PC-3 (cell line): ENCODE measurements around the gene LENG1. TPM values are rescaled to one million over a fixed set of nuclear protein-coding genes. Genes with fewer than 3 reads are reported as not detected.
"Not testable (repeated sequence)": the region's sequence is repeated elsewhere in the genome, so short reads cannot be mapped to it uniquely, and the experiment has no call there.

Source experiments
- ATAC-seq: fragments of 200-7000 bp; cut with Tn5 transposase; 2 replicates; pipeline ENCODE4 v1.9.1; 2020; ENCODE audit warnings: mild to moderate bottlenecking, moderate library complexity
- BruUV-seq: library from RNA; stranded (reverse); fragments of 400-500 nt; replicated peaks from 2 replicates; lab custom pipeline; 2021; lab: Mats Ljungman, UMichigan
- CTCF ChIA-PET: fragments of 300-600 bp; sonication (Branson Sonifier 250); formaldehyde crosslinking; loops from one replicate; lab custom pipeline; 2022; ENCODE audit warnings: antibody characterized with exemption; lab: Charles Lee
- POLR2A ChIA-PET: fragments of 300-600 bp; sonication (Branson Sonifier 250); formaldehyde crosslinking; loops from one replicate; lab custom pipeline; 2022; ENCODE audit warnings: antibody characterized with exemption; ENCODE audit not compliant: unreplicated experiment; lab: Charles Lee
- DNase-seq: peaks from one replicate; pipeline ENCODE4 v3.0.0-alpha.2; 2015
- H2AFZ ChIP-seq: fragments of 300-600 bp; sonication (generic); 2 replicates; pipeline ENCODE4 v1.6.0; 2016; ENCODE audit warnings: antibody characterized with exemption, low read length
- H3F3A ChIP-seq: fragments of 300-600 bp; sonication (generic); one replicate; pipeline ENCODE4 v1.6.0; 2017; ENCODE audit warnings: antibody characterized with exemption, low read length, control low read depth, mild to moderate bottlenecking; ENCODE audit not compliant: unreplicated experiment
- H3K27ac ChIP-seq: fragments of 300-600 bp; sonication (generic); 2 replicates; pipeline ENCODE4 v1.5.1; 2016; ENCODE audit warnings: mild to moderate bottlenecking, low read length
- H3K27me3 ChIP-seq: fragments of 300-600 bp; sonication (generic); 2 replicates; pipeline ENCODE4 v1.6.1; 2016; ENCODE audit warnings: low read length, mixed read lengths
- H3K36me3 ChIP-seq: fragments of 300-600 bp; sonication (generic); 2 replicates; pipeline ENCODE4 v1.6.1; 2016; ENCODE audit warnings: low read depth, mixed run types, low read length, mixed read lengths
- H3K4me1 ChIP-seq: fragments of 300-600 bp; sonication (generic); 2 replicates; pipeline ENCODE4 v1.5.1; 2016; ENCODE audit warnings: low read length; ENCODE audit not compliant: insufficient read depth
- H3K4me2 ChIP-seq: fragments of 300-600 bp; sonication (generic); 2 replicates; pipeline ENCODE4 v1.6.0; 2016; ENCODE audit warnings: low read length
- H3K4me3 ChIP-seq: fragments of 300-600 bp; sonication (generic); 2 replicates; pipeline ENCODE4 v1.5.1; 2016; ENCODE audit warnings: mild to moderate bottlenecking, low read length, mixed read lengths
- H3K79me2 ChIP-seq: fragments of 300-600 bp; sonication (generic); 2 replicates; pipeline ENCODE4 v1.6.1; 2017; ENCODE audit warnings: low read length, mixed read lengths
- H3K9ac ChIP-seq: fragments of 300-600 bp; sonication (generic); 2 replicates; pipeline ENCODE4 v1.6.0; 2016; ENCODE audit warnings: mild to moderate bottlenecking, low read length
- H3K9me2 ChIP-seq: fragments of 300-600 bp; sonication (generic); replicated peaks from 2 replicates; pipeline ENCODE4 v1.6.1; 2016; ENCODE audit warnings: mixed run types, low read length, mixed read lengths
- H3K9me3 ChIP-seq: fragments of 300-600 bp; sonication (generic); 2 replicates; pipeline ENCODE4 v1.6.1; 2016; ENCODE audit warnings: low read length, mixed read lengths
- H4K20me1 ChIP-seq: fragments of 300-600 bp; sonication (generic); 2 replicates; pipeline ENCODE4 v1.6.1; 2016; ENCODE audit warnings: low read length, mixed read lengths
- EZH2 ChIP-seq: fragments of 300-600 bp; sonication (generic); IDR thresholded peaks from one replicate; pipeline ENCODE4 v1.6.1; 2017; ENCODE audit warnings: antibody characterized with exemption, mild to moderate bottlenecking, low read length; ENCODE audit not compliant: unreplicated experiment
- EZH2phosphoT487 ChIP-seq: fragments of 300-600 bp; sonication (generic); IDR thresholded peaks from 2 replicates; pipeline ENCODE4 v1.6.1; 2018; ENCODE audit warnings: mild to moderate bottlenecking, antibody characterized with exemption, low read length, borderline replicate concordance
- intact Hi-C: fragments of 100-400 bp; cut with micrococcal nuclease; formaldehyde crosslinking; loops from 2 replicates; pipeline ENCODE4 v1.9.0; 2023
- total RNA-seq: library from RNA; depleted of rRNA; stranded (reverse); fragments of >200 nt; gene quantifications from 2 replicates; pipeline ENCODE4 v1.2.3, GENCODE V29; 2014
- TF ChIP-seq, protein P1 (sequence below): fragments of 300-600 bp; sonication (generic); conservative IDR thresholded peaks from 2 replicates; pipeline ENCODE4 v1.5.1; 2017; ENCODE audit warnings: antibody characterized with exemption, low read depth, mild to moderate bottlenecking, low read length

The LENG1 gene
- total RNA-seq, 1 experiment from 2014 or later = 13.6 TPM

GRCh38 chr19:54207983-54208783 lies 48.7 kb upstream of the LENG1 start:
- TF ChIP-seq EZH2 (no peak), EZH2phosphoT487 (no peak)
- TF ChIP-seq, protein P1, sequence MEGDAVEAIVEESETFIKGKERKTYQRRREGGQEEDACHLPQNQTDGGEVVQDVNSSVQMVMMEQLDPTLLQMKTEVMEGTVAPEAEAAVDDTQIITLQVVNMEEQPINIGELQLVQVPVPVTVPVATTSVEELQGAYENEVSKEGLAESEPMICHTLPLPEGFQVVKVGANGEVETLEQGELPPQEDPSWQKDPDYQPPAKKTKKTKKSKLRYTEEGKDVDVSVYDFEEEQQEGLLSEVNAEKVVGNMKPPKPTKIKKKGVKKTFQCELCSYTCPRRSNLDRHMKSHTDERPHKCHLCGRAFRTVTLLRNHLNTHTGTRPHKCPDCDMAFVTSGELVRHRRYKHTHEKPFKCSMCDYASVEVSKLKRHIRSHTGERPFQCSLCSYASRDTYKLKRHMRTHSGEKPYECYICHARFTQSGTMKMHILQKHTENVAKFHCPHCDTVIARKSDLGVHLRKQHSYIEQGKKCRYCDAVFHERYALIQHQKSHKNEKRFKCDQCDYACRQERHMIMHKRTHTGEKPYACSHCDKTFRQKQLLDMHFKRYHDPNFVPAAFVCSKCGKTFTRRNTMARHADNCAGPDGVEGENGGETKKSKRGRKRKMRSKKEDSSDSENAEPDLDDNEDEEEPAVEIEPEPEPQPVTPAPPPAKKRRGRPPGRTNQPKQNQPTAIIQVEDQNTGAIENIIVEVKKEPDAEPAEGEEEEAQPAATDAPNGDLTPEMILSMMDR = no peak
- peaks cover 53% of the 10 kb centered on the region for H3K4me1 ChIP-seq
- no peaks in the 10 kb centered on the region for H3K9me3 ChIP-seq
- no peaks in the 10 kb centered on the region for H3K27me3 ChIP-seq
- H3K4me2 ChIP-seq = no peak overlapping the region
- H4K20me1 ChIP-seq = peaks cover 78% of the 10 kb centered on the region
- intact Hi-C loops = no loop called here
- peaks cover 58% of the 10 kb centered on the region for H3K36me3 ChIP-seq
- ChIA-PET POLR2A (no interaction called here), CTCF (no interaction called here)
- peak; percentile 2; the same call in 1 of the 2 replicates for ATAC-seq
- no TSS peak for BruUV-seq
- no peak overlapping the region for H3K27ac ChIP-seq
- H3K4me3 ChIP-seq = no peak overlapping the region
- no peaks in the 10 kb centered on the region for H3K9me2 ChIP-seq
- peak; percentile 35 for DNase-seq
- peaks cover 66% of the 10 kb centered on the region for H3K79me2 ChIP-seq
- no peak overlapping the region for H2AFZ ChIP-seq
- no peak overlapping the region for H3K9ac ChIP-seq
- H3F3A ChIP-seq = peaks cover 36% of the 10 kb centered on the region

DNA sequence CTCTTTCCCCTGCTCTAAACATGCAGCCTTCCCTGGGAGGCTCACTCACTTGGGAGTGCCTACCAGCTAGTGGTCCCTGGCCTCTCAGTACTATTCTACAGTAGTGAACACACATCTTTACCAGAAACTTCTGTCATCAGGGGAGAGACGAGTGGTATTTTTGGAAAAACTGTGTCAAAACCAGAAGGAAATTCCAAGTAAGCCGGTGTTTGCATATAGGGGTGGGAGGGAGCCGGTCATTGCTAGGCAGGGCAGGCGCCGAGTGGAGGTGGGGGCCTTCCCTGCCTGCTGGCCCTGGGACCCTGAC lies 48.1 kb upstream of the LENG1 start:
- DNase-seq = no peak
- no peak overlapping the region for H2AFZ ChIP-seq
- H3K27ac ChIP-seq = no peak overlapping the region
- H3K4me2 ChIP-seq = no peak overlapping the region
- peaks cover 70% of the 10 kb centered on the region for H3K79me2 ChIP-seq
- ChIA-PET CTCF (no interaction called here), POLR2A (no interaction called here)
- H3K9me2 ChIP-seq = no peaks in the 10 kb centered on the region
- no peak for ATAC-seq
- intact Hi-C loops = no loop called here
- no peak for TF ChIP-seq EZH2phosphoT487
- TF ChIP-seq, protein P1 = no peak
- no peak for TF ChIP-seq EZH2
- peaks cover 41% of the 10 kb centered on the region for H3F3A ChIP-seq
- peaks cover 58% of the 10 kb centered on the region for H3K4me1 ChIP-seq
- no peak overlapping the region for H3K4me3 ChIP-seq
- H3K36me3 ChIP-seq = peaks cover 63% of the 10 kb centered on the region
- BruUV-seq = no TSS peak
- no peak overlapping the region for H3K9ac ChIP-seq
- H3K27me3 ChIP-seq = no peaks in the 10 kb centered on the region
- no peaks in the 10 kb centered on the region for H3K9me3 ChIP-seq
- peaks cover 83% of the 10 kb centered on the region for H4K20me1 ChIP-seq

DNA sequence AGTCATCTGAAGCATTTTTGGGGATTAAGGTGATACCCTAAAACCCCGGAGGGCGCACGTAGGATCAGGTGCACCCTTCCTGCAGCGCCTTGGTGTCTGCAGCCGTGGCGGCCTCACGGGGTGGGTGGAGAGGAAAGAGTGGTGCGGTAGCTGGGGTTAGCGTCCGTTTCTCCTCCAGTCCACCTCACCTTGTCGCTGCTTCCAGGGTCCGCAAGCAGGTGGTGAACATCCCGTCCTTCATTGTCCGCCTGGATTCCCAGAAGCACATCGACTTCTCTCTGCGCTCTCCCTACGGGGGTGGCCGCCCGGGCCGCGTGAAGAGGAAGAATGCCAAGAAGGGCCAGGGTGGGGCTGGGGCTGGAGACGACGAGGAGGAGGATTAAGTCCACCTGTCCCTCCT lies 47.7 kb upstream of the LENG1 start:
- H3K27me3 ChIP-seq, H3K4me2 ChIP-seq, H3K9me2 ChIP-seq, DNase-seq, H3K27ac ChIP-seq, intact Hi-C loops, H3K4me3 ChIP-seq, H3K9ac ChIP-seq, H2AFZ ChIP-seq, ATAC-seq, BruUV-seq, H3K9me3 ChIP-seq, POLR2A ChIA-PET: not testable (repeated sequence)
- H3K79me2 ChIP-seq = peaks cover 71% of the 10 kb centered on the region
- CTCF ChIA-PET = interaction anchor here (0.6 kb wide), 1 partner anchor 39 kb away, joined by 4 read pairs; no protein-coding TSS in a partner anchor
- H3K4me1 ChIP-seq = peaks cover 62% of the 10 kb centered on the region
- peaks cover 44% of the 10 kb centered on the region for H3F3A ChIP-seq
- peaks cover 68% of the 10 kb centered on the region for H3K36me3 ChIP-seq
- H4K20me1 ChIP-seq = peaks cover 87% of the 10 kb centered on the region
